IPS-15b (cell line): ENCODE measurements around the gene LSM12.
A peak's percentile ranks its signal among the peaks of the same experiment; 100 is the strongest.

Experiments used
- H3K27me3 ChIP-seq: one replicate; pipeline ENCODE4 v1.6.1; 2013; ENCODE audit warnings: low read length; ENCODE audit not compliant: control insufficient read depth, insufficient read depth
- H3K36me3 ChIP-seq: one replicate; pipeline ENCODE4 v1.6.1; 2013; ENCODE audit warnings: low read length; ENCODE audit not compliant: control insufficient read depth, insufficient read depth
- H3K4me1 ChIP-seq: one replicate; pipeline ENCODE4 v1.6.1; 2013; ENCODE audit warnings: mild to moderate bottlenecking, low read length; ENCODE audit not compliant: control insufficient read depth, insufficient read depth
- H3K4me3 ChIP-seq: one replicate; pipeline ENCODE4 v1.5.1; 2013; ENCODE audit warnings: low read depth, low read length
- H3K9ac ChIP-seq: one replicate; pipeline ENCODE4 v1.6.1; 2013; ENCODE audit warnings: low read depth, mild to moderate bottlenecking, low read length
- H3K9me3 ChIP-seq: one replicate; pipeline ENCODE4 v1.6.1; 2013; ENCODE audit warnings: mild to moderate bottlenecking, low read length; ENCODE audit not compliant: control insufficient read depth, insufficient read depth

The LSM12 gene

GRCh38 chr17:44081681-44082080 lies 15.2 kb upstream of the LSM12 start:
- Histone ChIP-seq H3K27me3 (no peaks in the 10 kb centered on the region), H3K4me1 (peaks cover 2% of the 10 kb centered on the region), H3K9me3 (no peaks in the 10 kb centered on the region), H3K36me3 (peaks cover 48% of the 10 kb centered on the region), H3K9ac (no peak overlapping the region), H3K4me3 (no peak overlapping the region)

- H3K36me3 ChIP-seq, result peaks cover 54% of the 10 kb centered on the region
- no peak overlapping the region for H3K4me3 ChIP-seq
- H3K9me3 ChIP-seq, result no peaks in the 10 kb centered on the region
- H3K27me3 ChIP-seq, result no peaks in the 10 kb centered on the region
- H3K4me1 ChIP-seq, result no peaks in the 10 kb centered on the region
- no peak overlapping the region for H3K9ac ChIP-seq
Measured at GRCh38 chr17:44079877-44080821, 13.7 kb upstream of the LSM12 start.

- Histone ChIP-seq H3K9ac (no peak overlapping the region), H3K4me3 (no peak overlapping the region), H3K27me3 (no peaks in the 10 kb centered on the region), H3K36me3 (peaks cover 52% of the 10 kb centered on the region), H3K9me3 (no peaks in the 10 kb centered on the region), H3K4me1 (no peaks in the 10 kb centered on the region)
Measured at GRCh38 chr17:44078412-44078811, 11.9 kb upstream of the LSM12 start.

- Histone ChIP-seq H3K4me3 (no peak overlapping the region), H3K9ac (no peak overlapping the region), H3K36me3 (peaks cover 47% of the 10 kb centered on the region), H3K27me3 (no peaks in the 10 kb centered on the region), H3K9me3 (no peaks in the 10 kb centered on the region), H3K4me1 (no peaks in the 10 kb centered on the region)
Measured at GRCh38 chr17:44077595-44077909, 11.1 kb upstream of the LSM12 start.

GRCh38 chr17:44076716-44077594 lies 10.5 kb upstream of the LSM12 start:
- Histone ChIP-seq H3K4me1 (no peaks in the 10 kb centered on the region), H3K9ac (no peak overlapping the region), H3K27me3 (no peaks in the 10 kb centered on the region), H3K9me3 (no peaks in the 10 kb centered on the region), H3K4me3 (no peak overlapping the region), H3K36me3 (peaks cover 41% of the 10 kb centered on the region)

GRCh38 chr17:44075598-44076293 lies 9.3 kb upstream of the LSM12 start:
- H3K27me3 ChIP-seq, result no peaks in the 10 kb centered on the region
- H3K36me3 ChIP-seq, result peaks cover 44% of the 10 kb centered on the region
- no peak overlapping the region for H3K4me3 ChIP-seq
- H3K9me3 ChIP-seq, result no peaks in the 10 kb centered on the region
- no peaks in the 10 kb centered on the region for H3K4me1 ChIP-seq
- no peak overlapping the region for H3K9ac ChIP-seq

- no peaks in the 10 kb centered on the region for H3K27me3 ChIP-seq
- H3K36me3 ChIP-seq, result peaks cover 37% of the 10 kb centered on the region
- no peak overlapping the region for H3K9ac ChIP-seq
- no peaks in the 10 kb centered on the region for H3K9me3 ChIP-seq
- H3K4me1 ChIP-seq, result no peaks in the 10 kb centered on the region
- no peak overlapping the region for H3K4me3 ChIP-seq
Measured at GRCh38 chr17:44074911-44075285, 8.4 kb upstream of the LSM12 start.

GRCh38 chr17:44074231-44074910 lies 7.9 kb upstream of the LSM12 start:
- H3K4me3 ChIP-seq, result no peak overlapping the region
- H3K9ac ChIP-seq, result no peak overlapping the region
- H3K4me1 ChIP-seq, result no peaks in the 10 kb centered on the region
- peaks cover 35% of the 10 kb centered on the region for H3K36me3 ChIP-seq
- H3K27me3 ChIP-seq, result no peaks in the 10 kb centered on the region
- no peaks in the 10 kb centered on the region for H3K9me3 ChIP-seq

- peak overlapping the region; percentile 99 for H3K4me3 ChIP-seq
- peaks cover 20% of the 10 kb centered on the region for H3K36me3 ChIP-seq
- H3K4me1 ChIP-seq, result no peaks in the 10 kb centered on the region
- H3K27me3 ChIP-seq, result no peaks in the 10 kb centered on the region
- no peaks in the 10 kb centered on the region for H3K9me3 ChIP-seq
- peak overlapping the region; percentile 89 for H3K9ac ChIP-seq
Measured at GRCh38 chr17:44071772-44072171, 5.3 kb upstream of the LSM12 start.

- Histone ChIP-seq H3K4me3 (peak overlapping the region; percentile 99), H3K4me1 (no peaks in the 10 kb centered on the region)
Measured at GRCh38 chr17:44071198-44071520, 4.7 kb upstream of the LSM12 start.

GRCh38 chr17:44070455-44071197 lies 4.2 kb upstream of the LSM12 start, which contains the start of gene G6PC3:
Gene G6PC3 (plus strand): TSS chr17:44070735. CDS start chr17:44070966, 231 bp downstream.
- H3K27me3 ChIP-seq, result no peaks in the 10 kb centered on the region
- peaks cover 13% of the 10 kb centered on the region for H3K36me3 ChIP-seq
- peak within 1 kb of the TSS; percentile 99 for H3K4me3 ChIP-seq
- H3K9me3 ChIP-seq, result no peaks in the 10 kb centered on the region
- no peaks in the 10 kb centered on the region for H3K4me1 ChIP-seq
- peak within 1 kb of the TSS; percentile 89 for H3K9ac ChIP-seq

More at GRCh38 chr17:44071198-44071520, 4.7 kb upstream of the LSM12 start:
- peak overlapping the region; percentile 89 for H3K9ac ChIP-seq
- H3K9me3 ChIP-seq, result no peaks in the 10 kb centered on the region
- peaks cover 18% of the 10 kb centered on the region for H3K36me3 ChIP-seq
- H3K27me3 ChIP-seq, result no peaks in the 10 kb centered on the region
